Gastrocnemius medialis (tissue), 4 donors: Measurements from ENCODE around the gene SEC11A.
"Not testable (repeated sequence)": the region's sequence is repeated elsewhere in the genome, so short reads cannot be mapped to it uniquely, and the experiment has no call there.

Source experiments
- POLR2A ChIP-seq, 2 donors: fragments of 450-650 bp; IDR thresholded peaks; one replicate each; pipeline ENCODE4 v1.6.1; 2017; ENCODE audit warnings: antibody characterized with exemption in 2 of 2, mild to moderate bottlenecking in 2 of 2, moderate library complexity in 2 of 2
- TF ChIP-seq, protein P1 (sequence below), 5 experiments: fragments of 450-650 bp in 3 of 5; fragments of 200-600 bp in 2 of 5; sonication (generic) in 2 of 5; IDR thresholded peaks in 4 of 5; conservative IDR thresholded peaks in 1 of 5; 1 replicate in 4 of 5; 2 replicates in 1 of 5; pipeline ENCODE4 v1.5.1; 2016 to 2019; ENCODE audit warnings: antibody characterized with exemption in 5 of 5, mild to moderate bottlenecking in 3 of 5, moderate library complexity in 3 of 5

GRCh38 chr15:84642640-84643039 lies 73.3 kb downstream of the SEC11A start:
- TF ChIP-seq, protein P1, sequence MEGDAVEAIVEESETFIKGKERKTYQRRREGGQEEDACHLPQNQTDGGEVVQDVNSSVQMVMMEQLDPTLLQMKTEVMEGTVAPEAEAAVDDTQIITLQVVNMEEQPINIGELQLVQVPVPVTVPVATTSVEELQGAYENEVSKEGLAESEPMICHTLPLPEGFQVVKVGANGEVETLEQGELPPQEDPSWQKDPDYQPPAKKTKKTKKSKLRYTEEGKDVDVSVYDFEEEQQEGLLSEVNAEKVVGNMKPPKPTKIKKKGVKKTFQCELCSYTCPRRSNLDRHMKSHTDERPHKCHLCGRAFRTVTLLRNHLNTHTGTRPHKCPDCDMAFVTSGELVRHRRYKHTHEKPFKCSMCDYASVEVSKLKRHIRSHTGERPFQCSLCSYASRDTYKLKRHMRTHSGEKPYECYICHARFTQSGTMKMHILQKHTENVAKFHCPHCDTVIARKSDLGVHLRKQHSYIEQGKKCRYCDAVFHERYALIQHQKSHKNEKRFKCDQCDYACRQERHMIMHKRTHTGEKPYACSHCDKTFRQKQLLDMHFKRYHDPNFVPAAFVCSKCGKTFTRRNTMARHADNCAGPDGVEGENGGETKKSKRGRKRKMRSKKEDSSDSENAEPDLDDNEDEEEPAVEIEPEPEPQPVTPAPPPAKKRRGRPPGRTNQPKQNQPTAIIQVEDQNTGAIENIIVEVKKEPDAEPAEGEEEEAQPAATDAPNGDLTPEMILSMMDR (IDR thresholded peaks at IDR 0.05 in 4 of 5, conservative IDR thresholded peaks at IDR 0.05 in 1 of 5): not testable (repeated sequence)
- TF ChIP-seq POLR2A (IDR thresholded peaks at IDR 0.05): not testable (repeated sequence)
